Measurements from ENCODE around the gene RNF38.

RNF38 gene

DNA sequence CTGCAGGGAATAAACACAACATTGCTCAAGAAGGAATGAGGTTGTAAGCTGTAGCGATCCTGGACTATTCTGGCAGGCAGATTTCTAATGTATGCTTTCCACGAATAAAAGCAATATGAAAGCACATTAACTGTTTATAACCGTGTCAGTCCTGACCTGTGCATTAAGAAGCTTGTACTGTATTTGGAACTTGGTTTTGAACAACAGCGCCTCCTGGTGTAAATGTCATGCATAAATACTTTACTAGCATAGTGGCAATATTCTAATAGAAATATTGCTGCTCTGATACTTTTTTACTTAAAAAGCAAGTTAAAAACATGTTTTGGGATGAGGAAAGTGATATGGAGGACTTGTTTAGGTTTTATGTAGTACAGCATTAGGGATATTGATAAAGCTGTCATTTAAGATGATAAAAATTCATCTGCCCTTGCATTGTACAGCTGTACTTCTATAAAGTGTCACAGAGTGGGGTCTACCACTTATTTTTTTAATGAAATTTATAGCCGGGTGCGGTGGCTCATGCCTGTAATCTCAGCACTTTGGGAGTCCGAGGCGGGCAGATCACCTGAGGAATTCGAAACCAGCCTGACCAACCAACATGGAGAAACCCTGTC lies 71.2 kb downstream of the RNF38 start:
- POLR2A ChIA-PET, result interaction anchor here (0.7 to 1.3 kb wide), 3 partner anchors 70 to 138 kb away, joined by 3 to 8 read pairs (median 4); partner anchors contain the start of genes CLTA and GNE

GRCh38 chr9:36325081-36325828 lies 74.8 kb downstream of the RNF38 start:
- no peaks in the 10 kb centered on the region for H3K4me1 ChIP-seq (ENCODE audit: control insufficient read depth, insufficient read depth, low read length)
- POLR2A ChIA-PET, result no interaction called here
- TF ChIP-seq ZNF391 (tag by site-specific recombination; IDR thresholded peaks at IDR 0.05; ENCODE audit: borderline replicate concordance, low read depth) (no peak), ZNF560 (tag by site-specific recombination; IDR thresholded peaks at IDR 0.05; ENCODE audit: borderline replicate concordance) (no peak)
- CTCF ChIA-PET, result interaction anchor here (8.9 kb wide), 1 partner anchor 75 kb away, joined by 97 read pairs; no protein-coding TSS in a partner anchor
- no peaks in the 10 kb centered on the region for H3K9me3 ChIP-seq (ENCODE audit: control insufficient read depth, insufficient read depth, low read depth, low read length)
- H3K4me3 ChIP-seq (ENCODE audit: low read depth, low read length), result no peak overlapping the region
- H3K36me3 ChIP-seq (ENCODE audit: control insufficient read depth in 2 of 2, insufficient read depth in 1 of 2, low read length in 2 of 2), result no peaks in the 10 kb centered on the region
- no peak overlapping the region for H3K27ac ChIP-seq (ENCODE audit: extremely low read depth, low read depth, low read length)

More for the DNA sequence above, 71.2 kb downstream of the RNF38 start:
- Histone ChIP-seq H3K9me3 (ENCODE audit: control insufficient read depth, insufficient read depth, low read depth, low read length) (no peaks in the 10 kb centered on the region), H3K36me3 (ENCODE audit: control insufficient read depth in 2 of 2, insufficient read depth in 1 of 2, low read length in 2 of 2) (peaks cover 0 to 2% of the 10 kb centered on the region in 2 experiments; a peak in 1 of 3 replicates), H3K4me3 (ENCODE audit: low read depth, low read length) (no peak overlapping the region), H3K4me1 (ENCODE audit: control insufficient read depth, insufficient read depth, low read length) (no peaks in the 10 kb centered on the region), H3K27ac (ENCODE audit: extremely low read depth, low read depth, low read length) (no peak overlapping the region)
- TF ChIP-seq GLIS1 (tag by site-specific recombination; IDR thresholded peaks at IDR 0.05) (no peak), BCL6B (tag by site-specific recombination; IDR thresholded peaks at IDR 0.05) (peak; percentile 72; the same call in 1 of the 2 replicates), YY2 (tag by site-specific recombination; IDR thresholded peaks at IDR 0.05) (no peak), ZNF654 (tag by site-specific recombination; IDR thresholded peaks at IDR 0.05; ENCODE audit: low read depth) (peak; percentile 56), ZNF2 (tag by site-specific recombination; IDR thresholded peaks at IDR 0.05) (peak; percentile 73), HOXC10 (CRISPR knock-in tag; IDR thresholded peaks at IDR 0.05) (no peak), ZNF777 (tag by site-specific recombination; IDR thresholded peaks at IDR 0.05; ENCODE audit: borderline replicate concordance) (no peak), ZSCAN16 (tag by site-specific recombination; IDR thresholded peaks at IDR 0.05) (no peak)
- TF ChIP-seq, protein P1, sequence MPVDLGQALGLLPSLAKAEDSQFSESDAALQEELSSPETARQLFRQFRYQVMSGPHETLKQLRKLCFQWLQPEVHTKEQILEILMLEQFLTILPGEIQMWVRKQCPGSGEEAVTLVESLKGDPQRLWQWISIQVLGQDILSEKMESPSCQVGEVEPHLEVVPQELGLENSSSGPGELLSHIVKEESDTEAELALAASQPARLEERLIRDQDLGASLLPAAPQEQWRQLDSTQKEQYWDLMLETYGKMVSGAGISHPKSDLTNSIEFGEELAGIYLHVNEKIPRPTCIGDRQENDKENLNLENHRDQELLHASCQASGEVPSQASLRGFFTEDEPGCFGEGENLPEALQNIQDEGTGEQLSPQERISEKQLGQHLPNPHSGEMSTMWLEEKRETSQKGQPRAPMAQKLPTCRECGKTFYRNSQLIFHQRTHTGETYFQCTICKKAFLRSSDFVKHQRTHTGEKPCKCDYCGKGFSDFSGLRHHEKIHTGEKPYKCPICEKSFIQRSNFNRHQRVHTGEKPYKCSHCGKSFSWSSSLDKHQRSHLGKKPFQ (tag by site-specific recombination; IDR thresholded peaks at IDR 0.05), result no peak
- TF ChIP-seq, protein P2, sequence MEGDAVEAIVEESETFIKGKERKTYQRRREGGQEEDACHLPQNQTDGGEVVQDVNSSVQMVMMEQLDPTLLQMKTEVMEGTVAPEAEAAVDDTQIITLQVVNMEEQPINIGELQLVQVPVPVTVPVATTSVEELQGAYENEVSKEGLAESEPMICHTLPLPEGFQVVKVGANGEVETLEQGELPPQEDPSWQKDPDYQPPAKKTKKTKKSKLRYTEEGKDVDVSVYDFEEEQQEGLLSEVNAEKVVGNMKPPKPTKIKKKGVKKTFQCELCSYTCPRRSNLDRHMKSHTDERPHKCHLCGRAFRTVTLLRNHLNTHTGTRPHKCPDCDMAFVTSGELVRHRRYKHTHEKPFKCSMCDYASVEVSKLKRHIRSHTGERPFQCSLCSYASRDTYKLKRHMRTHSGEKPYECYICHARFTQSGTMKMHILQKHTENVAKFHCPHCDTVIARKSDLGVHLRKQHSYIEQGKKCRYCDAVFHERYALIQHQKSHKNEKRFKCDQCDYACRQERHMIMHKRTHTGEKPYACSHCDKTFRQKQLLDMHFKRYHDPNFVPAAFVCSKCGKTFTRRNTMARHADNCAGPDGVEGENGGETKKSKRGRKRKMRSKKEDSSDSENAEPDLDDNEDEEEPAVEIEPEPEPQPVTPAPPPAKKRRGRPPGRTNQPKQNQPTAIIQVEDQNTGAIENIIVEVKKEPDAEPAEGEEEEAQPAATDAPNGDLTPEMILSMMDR (tag by site-specific recombination; IDR thresholded peaks at IDR 0.05), result peak; percentile 20; the same call in 1 of the 2 replicates
- CTCF ChIA-PET, result interaction anchor here (0.6 to 8.9 kb wide), 51 partner anchors 9 to 1888 kb away, joined by 3 to 97 read pairs (median 5); partner anchors contain the start of gene CLTA

- TF ChIP-seq RBAK (tag by site-specific recombination; IDR thresholded peaks at IDR 0.05), result no peak
- no peak for TF ChIP-seq ZNF214 (tag by site-specific recombination; IDR thresholded peaks at IDR 0.05; ENCODE audit: borderline replicate concordance)
- no peak for TF ChIP-seq ZNF169 (tag by site-specific recombination; IDR thresholded peaks at IDR 0.05)
- TF ChIP-seq ZNF664 (tag by site-specific recombination; IDR thresholded peaks at IDR 0.05), result no peak
- TF ChIP-seq ZBTB48 (tag by site-specific recombination; IDR thresholded peaks at IDR 0.05), result no peak
- TF ChIP-seq FEZF1 (tag by site-specific recombination; IDR thresholded peaks at IDR 0.05), result no peak
- TF ChIP-seq SCRT1 (tag by site-specific recombination; IDR thresholded peaks at IDR 0.05; ENCODE audit: borderline replicate concordance), result no peak
- TF ChIP-seq SP3 (tag by site-specific recombination; IDR thresholded peaks at IDR 0.05), result no peak
- TF ChIP-seq, protein P3, sequence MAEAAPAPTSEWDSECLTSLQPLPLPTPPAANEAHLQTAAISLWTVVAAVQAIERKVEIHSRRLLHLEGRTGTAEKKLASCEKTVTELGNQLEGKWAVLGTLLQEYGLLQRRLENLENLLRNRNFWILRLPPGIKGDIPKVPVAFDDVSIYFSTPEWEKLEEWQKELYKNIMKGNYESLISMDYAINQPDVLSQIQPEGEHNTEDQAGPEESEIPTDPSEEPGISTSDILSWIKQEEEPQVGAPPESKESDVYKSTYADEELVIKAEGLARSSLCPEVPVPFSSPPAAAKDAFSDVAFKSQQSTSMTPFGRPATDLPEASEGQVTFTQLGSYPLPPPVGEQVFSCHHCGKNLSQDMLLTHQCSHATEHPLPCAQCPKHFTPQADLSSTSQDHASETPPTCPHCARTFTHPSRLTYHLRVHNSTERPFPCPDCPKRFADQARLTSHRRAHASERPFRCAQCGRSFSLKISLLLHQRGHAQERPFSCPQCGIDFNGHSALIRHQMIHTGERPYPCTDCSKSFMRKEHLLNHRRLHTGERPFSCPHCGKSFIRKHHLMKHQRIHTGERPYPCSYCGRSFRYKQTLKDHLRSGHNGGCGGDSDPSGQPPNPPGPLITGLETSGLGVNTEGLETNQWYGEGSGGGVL (tag by site-specific recombination; IDR thresholded peaks at IDR 0.05), result no peak
- TF ChIP-seq PRDM1 (tag by site-specific recombination; IDR thresholded peaks at IDR 0.05), result no peak
- no peak for TF ChIP-seq ZNF514 (tag by site-specific recombination; IDR thresholded peaks at IDR 0.05)
- CTCF ChIA-PET, result interaction anchor here (0.6 to 8.9 kb wide), 2 partner anchors 69 to 74 kb away, joined by 3 to 97 read pairs; no protein-coding TSS in a partner anchor
- H3K27ac ChIP-seq (ENCODE audit: extremely low read depth, low read depth, low read length), result no peak overlapping the region
- POLR2A ChIA-PET, result interaction anchor here (0.7 to 0.9 kb wide), 2 partner anchors 33 to 65 kb away, joined by 3 read pairs; partner anchors contain the start of gene GNE
- H3K4me3 ChIP-seq (ENCODE audit: low read depth, low read length), result no peak overlapping the region
- no peaks in the 10 kb centered on the region for H3K9me3 ChIP-seq (ENCODE audit: control insufficient read depth, insufficient read depth, low read depth, low read length)
- no peaks in the 10 kb centered on the region for H3K36me3 ChIP-seq (ENCODE audit: control insufficient read depth in 2 of 2, insufficient read depth in 1 of 2, low read length in 2 of 2)
- no peaks in the 10 kb centered on the region for H3K4me1 ChIP-seq (ENCODE audit: control insufficient read depth, insufficient read depth, low read length)
Observed at GRCh38 chr9:36323926-36324325, 76.1 kb downstream of the RNF38 start.

All from HEK293 (cell line).